SK-N-SH (cell line): ENCODE results near the gene UBTFL1. TPM values are rescaled to one million over a fixed set of nuclear protein-coding genes. Genes with fewer than 3 reads are reported as not detected.

Experiments
- CTCF ChIA-PET: fragments of 300-600, 350-600 bp; formaldehyde crosslinking; extraction: SDS; loops from one replicate; lab custom pipeline; 2021; lab: Yijun Ruan, JAX
- POLR2A ChIA-PET: fragments of 350-600 bp; sonication (Branson Sonifier 250); formaldehyde crosslinking; extraction: SDS; loops from one replicate; lab custom pipeline; 2020; ENCODE audit warnings: antibody characterized with exemption, inconsistent platforms; lab: Yijun Ruan, JAX
- DNase-seq: peaks from one replicate; pipeline ENCODE4 v3.0.0; 2012
- H2AFZ ChIP-seq: fragments of 200-600 bp; sonication (generic); 2 replicates; pipeline ENCODE4 v1.8.1; 2016; ENCODE audit warnings: antibody characterized with exemption, mild to moderate bottlenecking, low read depth
- H3F3A ChIP-seq: fragments of 200-600 bp; sonication (generic); replicated peaks from 2 replicates; pipeline ENCODE3; 2016; ENCODE audit warnings: antibody characterized with exemption, mild to moderate bottlenecking; ENCODE audit not compliant: insufficient read depth
- H3K27ac ChIP-seq, 2 experiments: fragments of 200-500 bp in 1 of 2; fragments of 200-600 bp in 1 of 2; sonication (Bioruptor generic) in 1 of 2; sonication (generic), shearing (Covaris generic) in 1 of 2; 2 replicates each; pipeline versions ENCODE4 v1.5.1 to v1.6.1; 2014 to 2016; ENCODE audit warnings: low read depth in 2 of 2, inconsistent platforms in 1 of 2, low read length in 1 of 2, mild to moderate bottlenecking in 1 of 2, mixed read lengths in 1 of 2
- H3K27me3 ChIP-seq: fragments of 200-600 bp; sonication (generic), shearing (Covaris generic); 2 replicates; pipeline ENCODE4 v1.6.1; 2016; ENCODE audit warnings: mixed run types; ENCODE audit not compliant: insufficient read depth
- H3K36me3 ChIP-seq, 2 experiments: fragments of 200-500 bp in 1 of 2; fragments of 200-600 bp in 1 of 2; sonication (Bioruptor generic) in 1 of 2; sonication (generic) in 1 of 2; replicated peaks in 1 of 2; 2 replicates each; pipeline versions ENCODE3 to v1.5.1; 2014 to 2016; ENCODE audit warnings: low read length in 1 of 2, mild to moderate bottlenecking in 1 of 2; ENCODE audit not compliant: insufficient read depth in 2 of 2, control insufficient read depth in 1 of 2
- H3K4me1 ChIP-seq, 2 experiments: fragments of 200-500 bp in 1 of 2; fragments of 200-600 bp in 1 of 2; sonication (Bioruptor generic) in 1 of 2; sonication (generic), shearing (Covaris generic) in 1 of 2; 2 replicates each; pipeline versions ENCODE4 v1.5.1 to v1.6.1; 2014 to 2016; ENCODE audit warnings: low read depth in 1 of 2, low read length in 1 of 2, mixed run types in 1 of 2; ENCODE audit not compliant: insufficient read depth in 2 of 2, control insufficient read depth in 1 of 2
- H3K4me2 ChIP-seq: fragments of 200-600 bp; sonication (generic), shearing (Covaris generic); 2 replicates; pipeline ENCODE4 v1.6.1; 2017; ENCODE audit warnings: mixed run types
- H3K4me3 ChIP-seq, 2 experiments: fragments of 200-500 bp in 1 of 2; fragments of 200-600 bp in 1 of 2; sonication (Bioruptor generic) in 1 of 2; sonication (generic), shearing (Covaris generic) in 1 of 2; 2 replicates each; pipeline versions ENCODE4 v1.5.1 to v1.8.1; 2014 to 2016; ENCODE audit warnings: low read depth in 2 of 2, inconsistent platforms in 1 of 2, low read length in 1 of 2, mild to moderate bottlenecking in 1 of 2, mixed read lengths in 1 of 2, moderate library complexity in 1 of 2
- H3K79me2 ChIP-seq: fragments of 200-600 bp; sonication (generic); 2 replicates; pipeline ENCODE4 v1.8.1; 2017; ENCODE audit warnings: mild to moderate bottlenecking; ENCODE audit not compliant: insufficient read depth
- H3K9ac ChIP-seq: fragments of 200-600 bp; sonication (generic); 2 replicates; pipeline ENCODE4 v1.6.1; 2017; ENCODE audit warnings: mixed run types
- H3K9me2 ChIP-seq: fragments of 200-600 bp; sonication (generic); 2 replicates; pipeline ENCODE4 v1.6.1; 2017; ENCODE audit warnings: mixed run types
- H3K9me3 ChIP-seq: fragments of 200-600 bp; sonication (generic); 2 replicates; pipeline ENCODE4 v1.6.1; 2017; ENCODE audit warnings: mixed run types, mild to moderate bottlenecking, moderate library complexity
- H4K20me1 ChIP-seq: fragments of 200-600 bp; sonication (generic); 2 replicates; pipeline ENCODE4 v1.6.1; 2017; ENCODE audit warnings: mild to moderate bottlenecking, mixed run types; ENCODE audit not compliant: insufficient read depth
- CHD2 ChIP-seq: fragments of 150-350 bp; IDR thresholded peaks from 2 replicates; pipeline ENCODE4 v1.6.1; 2018; ENCODE audit warnings: low read length; ENCODE audit not compliant: partially characterized antibody
- ELF1 ChIP-seq: IDR thresholded peaks from 2 replicates; pipeline ENCODE4 v1.4.0; 2012
- EP300 ChIP-seq, 2 experiments: IDR thresholded peaks; 2 replicates each; pipeline versions ENCODE4 v1.4.0 to v1.6.1; 2012; ENCODE audit warnings: borderline replicate concordance in 1 of 2, low read depth in 1 of 2, low read length in 1 of 2
- FOXJ3 ChIP-seq: sonication (generic); formaldehyde crosslinking; IDR thresholded peaks from 2 replicates; pipeline ENCODE4 v1.5.1; 2020; ENCODE audit warnings: mild to moderate bottlenecking, missing genetic modification reagents
- GATA2 ChIP-seq: sonication (generic); formaldehyde crosslinking; IDR thresholded peaks from 2 replicates; pipeline ENCODE4 v1.5.0; 2020; ENCODE audit warnings: mild to moderate bottlenecking, missing genetic modification reagents
- MXI1 ChIP-seq: IDR thresholded peaks from 2 replicates; pipeline ENCODE4 v1.6.1; 2012; ENCODE audit warnings: mild to moderate bottlenecking, low read depth, low read length, improper control_type of control experiment
- NFIC ChIP-seq: IDR thresholded peaks from 2 replicates; pipeline ENCODE4 v1.4.0; 2012; ENCODE audit warnings: borderline replicate concordance
- RCOR1 ChIP-seq: fragments of 150-350 bp; IDR thresholded peaks from 2 replicates; pipeline ENCODE4 v1.6.1; 2017; ENCODE audit warnings: antibody characterized with exemption, low read length
- TEAD4 ChIP-seq: IDR thresholded peaks from 2 replicates; pipeline ENCODE4 v1.4.0; 2012; ENCODE audit warnings: mild to moderate bottlenecking, borderline replicate concordance; ENCODE audit not compliant: insufficient read depth
- WGBS: methylation state at CpG from one replicate; pipeline ENCODE4 v1.1.6; 2017; ENCODE audit warnings: low lambda C conversion rate; 5-methylcytosine and 5-hydroxymethylcytosine counted together
- polyA plus RNA-seq, 3 experiments: library from polyadenylated mRNA; depleted of rRNA; stranded (reverse); fragments of >200 nt; gene quantifications; 2 replicates each; pipeline ENCODE4 v1.2.3, GENCODE V29; 2012
- small RNA-seq, 7 experiments: library from RNA; depleted of rRNA; stranded (forward); fragments of <200 nt; gene quantifications; one replicate each; pipeline ENCODE3, GENCODE V24; 2012
- TF ChIP-seq, protein P1 (sequence below): IDR thresholded peaks from 2 replicates; pipeline ENCODE4 v1.6.1; 2012; ENCODE audit warnings: mild to moderate bottlenecking, low read depth, low read length, moderate library complexity

The UBTFL1 gene
- polyA plus RNA-seq, 1 of the 3 experiments (the other 2 are of a cell fraction) = not detected

DNA sequence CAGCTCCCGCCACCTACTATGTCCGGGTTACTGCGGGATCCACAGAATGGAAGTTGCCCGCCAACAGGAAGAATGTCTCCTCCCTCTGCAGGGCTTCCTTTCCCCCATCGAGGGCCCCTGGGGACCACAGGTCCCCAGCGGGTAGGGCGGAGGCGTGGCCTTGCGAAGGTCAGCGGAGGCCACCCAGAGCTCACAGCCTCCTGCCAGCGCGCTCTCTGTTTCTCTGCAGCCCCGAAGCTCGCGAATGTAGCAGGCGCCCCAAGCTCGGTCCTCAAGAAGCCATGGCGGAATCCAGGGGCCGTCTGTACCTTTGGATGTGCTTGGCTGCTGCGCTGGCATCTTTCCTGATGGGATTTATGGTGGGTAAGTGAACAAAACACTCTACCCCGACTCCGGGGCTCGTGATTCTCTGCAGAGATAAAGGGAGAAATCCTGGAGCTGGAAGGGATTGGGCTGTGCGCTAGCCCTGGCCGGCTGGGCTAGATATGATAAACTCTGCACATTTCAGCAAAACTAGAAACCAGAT lies 48.8 kb downstream of the UBTFL1 start, which contains the start of gene NAALAD2:
TSS of gene NAALAD2 (plus strand) at position 186 of the 526 bp plus-strand sequence. CDS start at position 282, 96 bp downstream.
- Histone ChIP-seq H3K4me3 (peak within 1 kb of the TSS; percentile 71), H3K9me3 (no peaks in the 10 kb centered on the region), H4K20me1 (no peaks in the 10 kb centered on the region), H3K79me2 (no peaks in the 10 kb centered on the region), H3F3A (no peaks in the 10 kb centered on the region), H3K4me2 (peak within 1 kb of the TSS; percentile 83), H3K27ac (peak within 1 kb of the TSS in 1 of 2 experiments; percentile 95; a peak in 3 of 4 replicates), H2AFZ (peak within 1 kb of the TSS; percentile 95), H3K36me3 (no peaks in the 10 kb centered on the region), H3K27me3 (no peaks in the 10 kb centered on the region)
- POLR2A ChIA-PET = interaction anchor here (0.6 to 1.2 kb wide), 2 partner anchors 14 to 643 kb away, joined by 3 to 4 read pairs; partner anchors contain the start of gene NOX4
- 6% methylated on average over 18 of the region's 25 CpGs for WGBS
- peak; percentile 77 for DNase-seq
- TF ChIP-seq GATA2 (CRISPR knock-in tag) (peak; percentile 90), CHD2 (peak; percentile 19), EP300 (IDR thresholded peaks at IDR 0.05; ENCODE audit: borderline replicate concordance in 1 of 2, low read depth in 1 of 2, low read length in 1 of 2) (peak in 1 of 2 experiments; percentile 46; a peak in 1 of 4 replicates), RCOR1 (peak; percentile 43; the same call in 1 of the 2 replicates), NFIC (peak; percentile 9; the same call in 1 of the 2 replicates), FOXJ3 (no peak), TEAD4 (no peak), ELF1 (no peak)
- TF ChIP-seq, protein P1, sequence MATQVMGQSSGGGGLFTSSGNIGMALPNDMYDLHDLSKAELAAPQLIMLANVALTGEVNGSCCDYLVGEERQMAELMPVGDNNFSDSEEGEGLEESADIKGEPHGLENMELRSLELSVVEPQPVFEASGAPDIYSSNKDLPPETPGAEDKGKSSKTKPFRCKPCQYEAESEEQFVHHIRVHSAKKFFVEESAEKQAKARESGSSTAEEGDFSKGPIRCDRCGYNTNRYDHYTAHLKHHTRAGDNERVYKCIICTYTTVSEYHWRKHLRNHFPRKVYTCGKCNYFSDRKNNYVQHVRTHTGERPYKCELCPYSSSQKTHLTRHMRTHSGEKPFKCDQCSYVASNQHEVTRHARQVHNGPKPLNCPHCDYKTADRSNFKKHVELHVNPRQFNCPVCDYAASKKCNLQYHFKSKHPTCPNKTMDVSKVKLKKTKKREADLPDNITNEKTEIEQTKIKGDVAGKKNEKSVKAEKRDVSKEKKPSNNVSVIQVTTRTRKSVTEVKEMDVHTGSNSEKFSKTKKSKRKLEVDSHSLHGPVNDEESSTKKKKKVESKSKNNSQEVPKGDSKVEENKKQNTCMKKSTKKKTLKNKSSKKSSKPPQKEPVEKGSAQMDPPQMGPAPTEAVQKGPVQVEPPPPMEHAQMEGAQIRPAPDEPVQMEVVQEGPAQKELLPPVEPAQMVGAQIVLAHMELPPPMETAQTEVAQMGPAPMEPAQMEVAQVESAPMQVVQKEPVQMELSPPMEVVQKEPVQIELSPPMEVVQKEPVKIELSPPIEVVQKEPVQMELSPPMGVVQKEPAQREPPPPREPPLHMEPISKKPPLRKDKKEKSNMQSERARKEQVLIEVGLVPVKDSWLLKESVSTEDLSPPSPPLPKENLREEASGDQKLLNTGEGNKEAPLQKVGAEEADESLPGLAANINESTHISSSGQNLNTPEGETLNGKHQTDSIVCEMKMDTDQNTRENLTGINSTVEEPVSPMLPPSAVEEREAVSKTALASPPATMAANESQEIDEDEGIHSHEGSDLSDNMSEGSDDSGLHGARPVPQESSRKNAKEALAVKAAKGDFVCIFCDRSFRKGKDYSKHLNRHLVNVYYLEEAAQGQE = no peak
- TF ChIP-seq, all 33 proteins: peak for 5
- Histone ChIP-seq H3K9ac (peak within 1 kb of the TSS; percentile 37), H3K9me2 (no peaks in the 10 kb centered on the region), H3K4me1 (no peaks in the 10 kb centered on the region; a peak in 3 of 4 replicates)
- CTCF ChIA-PET = interaction anchor here (0.7 to 1.2 kb wide), 5 partner anchors 21 to 92 kb away, joined by 3 to 5 read pairs (median 3); no protein-coding TSS in a partner anchor

DNA sequence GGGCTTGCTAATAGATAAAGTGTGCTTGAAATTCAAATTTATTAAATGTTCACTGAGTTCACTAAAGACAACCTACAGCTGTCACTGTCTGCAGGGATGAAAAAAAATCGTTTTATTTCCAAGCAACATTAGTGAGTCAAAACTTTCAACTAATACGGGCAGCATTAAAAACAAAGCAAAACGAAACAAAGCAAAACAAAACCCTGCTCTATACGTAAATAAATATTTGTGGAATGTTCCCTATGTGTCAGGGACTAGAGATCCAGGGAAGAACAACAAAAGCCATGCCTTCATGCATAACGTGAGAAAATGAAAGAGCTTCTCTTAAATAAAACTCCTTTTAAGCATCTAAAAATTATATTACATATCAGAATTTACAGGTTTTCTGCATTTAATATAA lies 49.3 kb downstream of the UBTFL1 start:
- under 1% methylated on average over 5 of the region's 5 CpGs for WGBS
- TF ChIP-seq EP300 (IDR thresholded peaks at IDR 0.05; ENCODE audit: borderline replicate concordance in 1 of 2, low read depth in 1 of 2, low read length in 1 of 2) = no peak
- TF ChIP-seq MXI1 = peak; percentile 50; the same call in 1 of the 2 replicates
- TF ChIP-seq, all 33 proteins: peak for 1
- H3K4me2 ChIP-seq = peak overlapping the region; percentile 83
- DNase-seq = no peak
- no peaks in the 10 kb centered on the region for H3K27me3 ChIP-seq
- H2AFZ ChIP-seq = peak overlapping the region; percentile 95
- H3F3A ChIP-seq = no peaks in the 10 kb centered on the region
- no peaks in the 10 kb centered on the region for H3K79me2 ChIP-seq
- no peaks in the 10 kb centered on the region for H3K36me3 ChIP-seq
- H3K4me3 ChIP-seq = peak overlapping the region; percentile 71
- no peaks in the 10 kb centered on the region for H3K9me2 ChIP-seq
- no peaks in the 10 kb centered on the region for H4K20me1 ChIP-seq
- no peaks in the 10 kb centered on the region; a peak in 3 of 4 replicates for H3K4me1 ChIP-seq
- peak overlapping the region; percentile 37 for H3K9ac ChIP-seq
- CTCF ChIA-PET = interaction anchor here (0.8 to 1.3 kb wide), 3 partner anchors 22 to 70 kb away, joined by 3 to 5 read pairs (median 3); no protein-coding TSS in a partner anchor
- H3K27ac ChIP-seq = peak overlapping the region in 1 of 2 experiments; percentile 95; a peak in 2 of 4 replicates
- no peaks in the 10 kb centered on the region for H3K9me3 ChIP-seq
- POLR2A ChIA-PET = interaction anchor here (1.2 kb wide), 1 partner anchor 644 kb away, joined by 4 read pairs; the partner anchor contains the start of gene NOX4

Small RNA genes within 50 kb of the gene (small RNA-seq; reads per million reads assigned to genes)
- gene AP000827.1 (0 reads per million in 7 experiments), gene RF00275 (0 reads per million in 7 experiments)

Other genes starting within 250 kb of the UBTFL1 start
- not detected in 2 replicates for gene TRIM64B, start 207.5 kb upstream of the UBTFL1 start, polyA plus RNA-seq (2012; rRNA removed)
- gene TRIM49D1, start 163.7 kb upstream of the UBTFL1 start, polyA plus RNA-seq (2012; rRNA removed) = not detected in 2 replicates
- not detected in 2 replicates for gene TRIM49D2, start 161.9 kb upstream of the UBTFL1 start, polyA plus RNA-seq (2012; rRNA removed)
- gene TRIM64, start 119.9 kb upstream of the UBTFL1 start, polyA plus RNA-seq (2012; rRNA removed) = not detected in 2 replicates
- not detected in 2 replicates for gene TRIM49C, start 54.8 kb upstream of the UBTFL1 start, polyA plus RNA-seq (2012; rRNA removed)
- gene NAALAD2, start 48.7 kb downstream of the UBTFL1 start, polyA plus RNA-seq (2012; rRNA removed) = 0.74 and 1.1 TPM in 2 replicates
- gene CHORDC1, start 137.1 kb downstream of the UBTFL1 start, polyA plus RNA-seq (2012; rRNA removed) = 12.1 and 14.0 TPM in 2 replicates